ENCODE results near the gene HACD4. TPM values are rescaled to one million over a fixed set of nuclear protein-coding genes. Genes with fewer than 3 reads are reported as not detected.

Gene HACD4
- total and polyA plus RNA-seq, 2 experiments from 2014 or later, result 1.7 to 2.5 TPM

- H3K27ac Mint-ChIP-seq, result no peak overlapping the region
- H3K4me3 Mint-ChIP-seq, result no peak overlapping the region
- H3K36me3 Mint-ChIP-seq (ENCODE audit: low read depth), result peaks cover 19% of the 10 kb centered on the region
- no peak overlapping the region for H3K4me3 ChIP-seq
- peaks cover 1% of the 10 kb centered on the region for H3K27me3 Mint-ChIP-seq (ENCODE audit: insufficient read depth, low read depth, poor library complexity)
- TF ChIP-seq EZH2 (IDR thresholded peaks at IDR 0.05; ENCODE audit: low read depth, unreplicated experiment) (no peak), POLR2AphosphoS5 (IDR thresholded peaks at IDR 0.05; ENCODE audit: low read depth) (no peak)
- H3F3A ChIP-seq (replicated peaks; ENCODE audit: low read depth), result no peaks in the 10 kb centered on the region
- no peak overlapping the region for H2AFZ ChIP-seq
- H3K4me1 Mint-ChIP-seq, result peaks cover 55% of the 10 kb centered on the region
- H3K27ac ChIP-seq (ENCODE audit: low read depth), result no peak overlapping the region
- no peaks in the 10 kb centered on the region for H3K79me2 ChIP-seq (replicated peaks; ENCODE audit: insufficient read depth)
- ATAC-seq (no peak), DNase-seq (ENCODE audit: low spot score) (no peak)
- H3K9me2 ChIP-seq (ENCODE audit: insufficient read depth), result no peaks in the 10 kb centered on the region
- H3K27me3 ChIP-seq (ENCODE audit: insufficient read depth), result no peaks in the 10 kb centered on the region
- H3K36me3 ChIP-seq (ENCODE audit: insufficient read depth), result no peaks in the 10 kb centered on the region
- H4K20me1 ChIP-seq (replicated peaks; ENCODE audit: insufficient read depth), result no peaks in the 10 kb centered on the region
- peaks cover 41% of the 10 kb centered on the region for H3K4me1 ChIP-seq (ENCODE audit: insufficient read depth)
- H3K9me3 Mint-ChIP-seq, result no peaks in the 10 kb centered on the region
- no peak overlapping the region for H3K4me2 ChIP-seq
These were observed 80.7 kb downstream of the HACD4 start for GRCh38 chr9:20950707-20951106.

Other genes with a start within 250 kb of the HACD4 start
- gene IFNB1, start 46.3 kb upstream of the HACD4 start, total RNA-seq (2014; rRNA removed; shearing (Covaris generic)), result not detected in 2 replicates
- not detected in 2 replicates for gene IFNB1, start 46.3 kb upstream of the HACD4 start, polyA plus RNA-seq (2016; fragmentation: Nextera tagmentation; extraction: Ambion mirVana)
- gene IFNW1, start 110.2 kb upstream of the HACD4 start, total RNA-seq (2014; rRNA removed; shearing (Covaris generic)), result not detected in 2 replicates
- gene IFNW1, start 110.2 kb upstream of the HACD4 start, polyA plus RNA-seq (2016; fragmentation: Nextera tagmentation; extraction: Ambion mirVana), result not detected in 2 replicates
- not detected in 2 replicates for gene IFNA21, start 135.0 kb upstream of the HACD4 start, total RNA-seq (2014; rRNA removed; shearing (Covaris generic))
- gene IFNA21, start 135.0 kb upstream of the HACD4 start, polyA plus RNA-seq (2016; fragmentation: Nextera tagmentation; extraction: Ambion mirVana), result not detected in 2 replicates
- gene IFNA4, start 155.9 kb upstream of the HACD4 start, total RNA-seq (2014; rRNA removed; shearing (Covaris generic)), result not detected in 2 replicates
- gene IFNA4, start 155.9 kb upstream of the HACD4 start, polyA plus RNA-seq (2016; fragmentation: Nextera tagmentation; extraction: Ambion mirVana), result not detected in 2 replicates
- gene IFNA7, start 170.6 kb upstream of the HACD4 start, total RNA-seq (2014; rRNA removed; shearing (Covaris generic)), result not detected in 2 replicates
- not detected in 2 replicates for gene IFNA7, start 170.6 kb upstream of the HACD4 start, polyA plus RNA-seq (2016; fragmentation: Nextera tagmentation; extraction: Ambion mirVana)
- gene IFNA10, start 175.5 kb upstream of the HACD4 start, total RNA-seq (2014; rRNA removed; shearing (Covaris generic)), result not detected in 2 replicates
- not detected in 2 replicates for gene IFNA10, start 175.5 kb upstream of the HACD4 start, polyA plus RNA-seq (2016; fragmentation: Nextera tagmentation; extraction: Ambion mirVana)
- gene IFNA16, start 185.7 kb upstream of the HACD4 start, total RNA-seq (2014; rRNA removed; shearing (Covaris generic)), result not detected in 2 replicates
- gene IFNA16, start 185.7 kb upstream of the HACD4 start, polyA plus RNA-seq (2016; fragmentation: Nextera tagmentation; extraction: Ambion mirVana), result not detected in 2 replicates
- gene IFNA17, start 196.6 kb upstream of the HACD4 start, total RNA-seq (2014; rRNA removed; shearing (Covaris generic)), result not detected in 2 replicates
- gene IFNA17, start 196.6 kb upstream of the HACD4 start, polyA plus RNA-seq (2016; fragmentation: Nextera tagmentation; extraction: Ambion mirVana), result not detected in 2 replicates
- gene IFNA14, start 208.4 kb upstream of the HACD4 start, total RNA-seq (2014; rRNA removed; shearing (Covaris generic)), result not detected in 2 replicates
- gene IFNA14, start 208.4 kb upstream of the HACD4 start, polyA plus RNA-seq (2016; fragmentation: Nextera tagmentation; extraction: Ambion mirVana), result not detected in 2 replicates

All from GM23338 (cell line).